HS-27A (cell line): ENCODE results near the gene MTERF2.

ENCODE experiments used
- DNase-seq: peaks from one replicate; pipeline ENCODE4 v3.0.0-alpha.2; 2012; ENCODE audit warnings: low read depth, missing footprints

Gene MTERF2

GRCh38 chr12:106954462-106955376, 32.2 kb downstream of the MTERF2 start:
- DNase-seq, result no peak

- no peak for DNase-seq
These were observed 33.3 kb downstream of the MTERF2 start for GRCh38 chr12:106953352-106954250.

GRCh38 chr12:106950591-106950990, 36.4 kb downstream of the MTERF2 start:
- no peak for DNase-seq

GRCh38 chr12:106947461-106947860, 39.5 kb downstream of the MTERF2 start:
- no peak for DNase-seq

GRCh38 chr12:106945261-106945851, 41.6 kb downstream of the MTERF2 start:
- DNase-seq, result no peak

GRCh38 chr12:106942775-106943174, 44.2 kb downstream of the MTERF2 start:
- no peak for DNase-seq

- no peak for DNase-seq
These were observed 45.3 kb downstream of the MTERF2 start for GRCh38 chr12:106941481-106942156.

GRCh38 chr12:106934277-106934676, 52.7 kb downstream of the MTERF2 start:
- no peak for DNase-seq
